Fibroblast of lung (primary cell): ENCODE data around the gene CHPF2. TPM values are rescaled to one million over a fixed set of nuclear protein-coding genes. Genes with fewer than 3 reads are reported as not detected.
A peak's percentile ranks its signal among the peaks of the same experiment; 100 is the strongest.

Experiments used
- DNase-seq, 2 donors: peaks; one replicate each; pipeline versions ENCODE4 v3.0.0 to v3.0.0-alpha.2; 2010; ENCODE audit warnings: low read depth in 2 of 2
- H2AFZ ChIP-seq: 2 replicates; pipeline ENCODE4 v1.5.1; 2012; ENCODE audit warnings: low read length, control low read depth, inconsistent platforms
- H3K27ac ChIP-seq: 2 replicates; pipeline ENCODE4 v1.5.1; 2011; ENCODE audit warnings: low read length, control low read depth; ENCODE audit not compliant: insufficient read depth
- H3K27me3 ChIP-seq: 2 replicates; pipeline ENCODE4 v1.5.1; 2011; ENCODE audit warnings: mild to moderate bottlenecking, low read length; ENCODE audit not compliant: control insufficient read depth, insufficient read depth
- H3K36me3 ChIP-seq: 2 replicates; pipeline ENCODE4 v1.5.1; 2011; ENCODE audit warnings: low read length; ENCODE audit not compliant: control insufficient read depth, insufficient read depth
- H3K4me1 ChIP-seq: 2 replicates; pipeline ENCODE4 v1.5.1; 2011; ENCODE audit warnings: low read length; ENCODE audit not compliant: control insufficient read depth, insufficient read depth; ENCODE audit errors: extremely low read depth
- H3K4me2 ChIP-seq: 2 replicates; pipeline ENCODE4 v1.5.1; 2011; ENCODE audit warnings: low read length, control low read depth; ENCODE audit not compliant: insufficient read depth; ENCODE audit errors: extremely low read depth
- H3K4me3 ChIP-seq, 4 experiments: fragments of 200-600 bp in 1 of 4; sonication (generic) in 1 of 4; replicated peaks in 1 of 4; 2 replicates each; pipeline ENCODE4 v1.5.1; 2011 to 2016; ENCODE audit warnings: low read length in 4 of 4, low read depth in 3 of 4, mild to moderate bottlenecking in 3 of 4, control low read depth in 2 of 4, inconsistent platforms in 1 of 4, mixed read lengths in 1 of 4; ENCODE audit not compliant: insufficient read depth in 1 of 4; ENCODE audit errors: control extremely low read depth in 1 of 4
- H3K79me2 ChIP-seq: 2 replicates; pipeline ENCODE4 v1.5.1; 2012; ENCODE audit warnings: mild to moderate bottlenecking, low read length, inconsistent platforms; ENCODE audit not compliant: control insufficient read depth, insufficient read depth
- H3K9ac ChIP-seq: 2 replicates; pipeline ENCODE4 v1.5.1; 2011; ENCODE audit warnings: mild to moderate bottlenecking, low read length, control low read depth; ENCODE audit not compliant: insufficient read depth
- H3K9me3 ChIP-seq: 2 replicates; pipeline ENCODE4 v1.5.1; 2012; ENCODE audit warnings: low read depth, low read length; ENCODE audit not compliant: control insufficient read depth, insufficient read depth
- H4K20me1 ChIP-seq: 2 replicates; pipeline ENCODE4 v1.5.1; 2011; ENCODE audit warnings: low read length; ENCODE audit not compliant: control insufficient read depth, insufficient read depth; ENCODE audit errors: extremely low read depth
- CTCF ChIP-seq, 2 donors: IDR thresholded peaks in 1 of 2; conservative IDR thresholded peaks in 1 of 2; 1 replicate in 1 of 2; 2 replicates in 1 of 2; pipeline ENCODE4 v1.5.1; 2011 to 2012; ENCODE audit warnings: low read length in 2 of 2, control low read depth in 1 of 2, inconsistent platforms in 1 of 2, low read depth in 1 of 2, mild to moderate bottlenecking in 1 of 2
- EZH2 ChIP-seq: IDR thresholded peaks from 2 replicates; pipeline ENCODE4 v1.5.1; 2012; ENCODE audit warnings: low read length, control low read depth, mild to moderate bottlenecking; ENCODE audit errors: missing control alignments
- polyA plus RNA-seq, 2 donors: library from polyadenylated mRNA; depleted of rRNA in 1 of 2; stranded (reverse) in 1 of 2; unstranded in 1 of 2; fragments of >200 nt; gene quantifications; 2 replicates each; pipeline ENCODE4 v1.2.1, GENCODE V29; 2011 to 2012; ENCODE audit warnings: missing spikeins in 1 of 2
- total RNA-seq: library from RNA; depleted of rRNA; stranded (reverse); fragments of >200 nt; gene quantifications from 2 replicates; pipeline ENCODE4 v1.2.1, GENCODE V29; 2014

Gene CHPF2
- total and polyA plus RNA-seq, 2 donors (not counting 1 experiment from before 2014, with no cell fraction given), result 42.5 to 46.7 TPM

GRCh38 chr7:151226875-151227782 lies 5.2 kb upstream of the CHPF2 start, which contains the start of gene ABCF2:
ABCF2 (minus strand) TSS chr7:151227205; CDS start chr7:151226458, 747 bp downstream.
- Histone ChIP-seq H3K9me3 (no peaks in the 10 kb centered on the region), H3K36me3 (peaks cover 9% of the 10 kb centered on the region), H3K27ac (peak within 1 kb of the TSS; percentile 89), H4K20me1 (no peaks in the 10 kb centered on the region), H3K27me3 (no peaks in the 10 kb centered on the region), H3K9ac (peak within 1 kb of the TSS; percentile 81), H2AFZ (peak within 1 kb of the TSS; percentile 98), H3K4me2 (peak within 1 kb of the TSS; percentile 95), H3K4me3 (peak within 1 kb of the TSS; percentile 83 to 88 (median 86)), H3K79me2 (peaks cover 18% of the 10 kb centered on the region), H3K4me1 (peaks cover 7% of the 10 kb centered on the region)
- peak in 1 of 2 donors; percentile 3 for TF ChIP-seq CTCF (conservative IDR thresholded peaks at IDR 0.05 in 1 of 2, IDR thresholded peaks at IDR 0.05 in 1 of 2; ENCODE audit: low read depth in 1 of 2, low read length in 2 of 2)
- no peak for TF ChIP-seq EZH2
- peak; percentile 99 for DNase-seq

GRCh38 chr7:151228024-151228866 lies 4.0 kb upstream of the CHPF2 start:
- no peaks in the 10 kb centered on the region for H4K20me1 ChIP-seq
- H3K9me3 ChIP-seq, result no peaks in the 10 kb centered on the region
- H3K36me3 ChIP-seq, result peaks cover 6% of the 10 kb centered on the region
- peak overlapping the region; percentile 89 for H3K4me2 ChIP-seq
- H3K4me1 ChIP-seq, result peaks cover 7% of the 10 kb centered on the region
- H2AFZ ChIP-seq, result peak overlapping the region; percentile 49
- H3K27ac ChIP-seq, result peak overlapping the region; percentile 17
- DNase-seq, result no peak
- peak overlapping the region; percentile 83 to 88 (median 86) for H3K4me3 ChIP-seq
- no peak overlapping the region for H3K9ac ChIP-seq
- H3K27me3 ChIP-seq, result no peaks in the 10 kb centered on the region
- peaks cover 27% of the 10 kb centered on the region for H3K79me2 ChIP-seq
- no peak for TF ChIP-seq CTCF (conservative IDR thresholded peaks at IDR 0.05 in 1 of 2, IDR thresholded peaks at IDR 0.05 in 1 of 2; ENCODE audit: low read depth in 1 of 2, low read length in 2 of 2)
- no peak for TF ChIP-seq EZH2

- peaks cover 37% of the 10 kb centered on the region for H3K79me2 ChIP-seq
Observed at GRCh38 chr7:151229249-151229648, 3.0 kb upstream of the CHPF2 start.

More at GRCh38 chr7:151229249-151229648, 3.0 kb upstream of the CHPF2 start:
- Histone ChIP-seq H3K36me3 (peaks cover 3% of the 10 kb centered on the region), H3K4me1 (peaks cover 9% of the 10 kb centered on the region), H3K9ac (no peak overlapping the region), H3K27ac (no peak overlapping the region), H3K27me3 (no peaks in the 10 kb centered on the region), H3K9me3 (no peaks in the 10 kb centered on the region), H3K4me3 (no peak overlapping the region), H2AFZ (no peak overlapping the region), H3K4me2 (no peak overlapping the region), H4K20me1 (no peaks in the 10 kb centered on the region)
- TF ChIP-seq EZH2, result no peak
- TF ChIP-seq CTCF (conservative IDR thresholded peaks at IDR 0.05 in 1 of 2, IDR thresholded peaks at IDR 0.05 in 1 of 2; ENCODE audit: low read depth in 1 of 2, low read length in 2 of 2), result no peak
- DNase-seq, result no peak
